WI38 (cell line): ENCODE results near the gene MTIF3.

Source experiments
- H3K4me3 ChIP-seq: 2 replicates; pipeline ENCODE4 v1.5.1; 2011; ENCODE audit warnings: low read depth, mild to moderate bottlenecking, control low read depth, low read length
- TF ChIP-seq, protein P1 (sequence below): IDR thresholded peaks from 2 replicates; pipeline ENCODE4 v1.5.1; 2012; ENCODE audit warnings: low read depth, mild to moderate bottlenecking, control low read depth, low read length

Gene MTIF3

DNA sequence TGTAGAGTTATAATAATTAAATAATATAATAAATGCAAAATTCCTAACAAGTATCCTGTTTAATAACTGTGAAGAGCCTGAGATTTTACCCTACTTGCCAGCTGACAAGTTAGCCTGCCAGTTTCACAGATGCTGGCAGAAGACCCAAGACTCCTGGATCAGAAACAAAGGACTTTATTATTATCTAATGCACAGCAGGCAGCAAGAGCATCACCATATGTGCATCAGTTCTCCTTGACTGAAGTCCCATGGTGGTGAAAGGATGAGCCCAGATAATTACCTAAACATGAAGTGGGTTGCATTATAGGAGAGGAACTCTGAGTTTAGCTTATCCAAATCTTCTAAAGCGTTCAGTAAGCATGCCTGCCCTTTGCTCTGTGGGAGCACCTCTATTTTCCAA is 39.1 kb upstream of the MTIF3 start:
- H3K4me3 ChIP-seq: no peak overlapping the region
- TF ChIP-seq, protein P1, sequence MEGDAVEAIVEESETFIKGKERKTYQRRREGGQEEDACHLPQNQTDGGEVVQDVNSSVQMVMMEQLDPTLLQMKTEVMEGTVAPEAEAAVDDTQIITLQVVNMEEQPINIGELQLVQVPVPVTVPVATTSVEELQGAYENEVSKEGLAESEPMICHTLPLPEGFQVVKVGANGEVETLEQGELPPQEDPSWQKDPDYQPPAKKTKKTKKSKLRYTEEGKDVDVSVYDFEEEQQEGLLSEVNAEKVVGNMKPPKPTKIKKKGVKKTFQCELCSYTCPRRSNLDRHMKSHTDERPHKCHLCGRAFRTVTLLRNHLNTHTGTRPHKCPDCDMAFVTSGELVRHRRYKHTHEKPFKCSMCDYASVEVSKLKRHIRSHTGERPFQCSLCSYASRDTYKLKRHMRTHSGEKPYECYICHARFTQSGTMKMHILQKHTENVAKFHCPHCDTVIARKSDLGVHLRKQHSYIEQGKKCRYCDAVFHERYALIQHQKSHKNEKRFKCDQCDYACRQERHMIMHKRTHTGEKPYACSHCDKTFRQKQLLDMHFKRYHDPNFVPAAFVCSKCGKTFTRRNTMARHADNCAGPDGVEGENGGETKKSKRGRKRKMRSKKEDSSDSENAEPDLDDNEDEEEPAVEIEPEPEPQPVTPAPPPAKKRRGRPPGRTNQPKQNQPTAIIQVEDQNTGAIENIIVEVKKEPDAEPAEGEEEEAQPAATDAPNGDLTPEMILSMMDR: no peak

DNA sequence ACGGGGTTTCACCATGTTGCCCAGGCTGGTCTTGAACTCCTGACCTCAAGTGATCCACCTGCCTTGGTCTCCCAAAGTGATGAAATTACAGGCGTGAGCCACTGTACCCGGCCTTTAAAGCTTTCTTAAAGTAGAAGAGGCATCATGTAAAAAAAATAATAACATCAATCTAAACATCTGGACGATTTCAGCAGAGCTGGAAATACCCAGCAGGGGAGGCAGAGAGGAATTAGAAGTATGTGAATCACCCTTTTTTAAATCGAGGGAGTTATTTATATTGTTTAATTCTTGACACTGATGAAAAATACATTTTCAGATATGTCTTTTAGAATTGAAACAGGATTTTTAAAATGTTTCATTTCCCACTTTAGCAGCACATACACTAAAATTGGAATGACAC is 37.4 kb upstream of the MTIF3 start:
- TF ChIP-seq, protein P1: no peak
- H3K4me3 ChIP-seq: no peak overlapping the region

DNA sequence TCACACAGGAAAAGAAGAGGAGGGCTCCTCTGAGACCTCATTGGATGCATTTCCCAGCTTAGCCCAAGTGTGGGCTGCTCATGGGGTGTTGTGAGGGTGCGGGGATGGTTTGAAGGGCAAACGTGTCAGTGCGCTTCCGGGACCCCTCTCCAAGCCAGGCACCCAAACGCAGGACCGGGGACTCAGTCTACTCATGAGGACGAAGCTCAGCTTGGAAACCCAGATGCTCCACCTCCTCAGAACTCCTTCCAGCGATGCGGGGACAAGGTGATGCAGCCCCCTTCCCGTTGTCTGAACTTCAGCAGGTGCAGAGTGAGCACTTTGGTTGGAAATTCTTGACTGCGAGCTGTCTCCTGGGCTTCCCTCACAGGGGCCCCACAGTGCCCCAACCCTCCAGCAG is 33.1 kb upstream of the MTIF3 start:
- H3K4me3 ChIP-seq: no peak overlapping the region

DNA sequence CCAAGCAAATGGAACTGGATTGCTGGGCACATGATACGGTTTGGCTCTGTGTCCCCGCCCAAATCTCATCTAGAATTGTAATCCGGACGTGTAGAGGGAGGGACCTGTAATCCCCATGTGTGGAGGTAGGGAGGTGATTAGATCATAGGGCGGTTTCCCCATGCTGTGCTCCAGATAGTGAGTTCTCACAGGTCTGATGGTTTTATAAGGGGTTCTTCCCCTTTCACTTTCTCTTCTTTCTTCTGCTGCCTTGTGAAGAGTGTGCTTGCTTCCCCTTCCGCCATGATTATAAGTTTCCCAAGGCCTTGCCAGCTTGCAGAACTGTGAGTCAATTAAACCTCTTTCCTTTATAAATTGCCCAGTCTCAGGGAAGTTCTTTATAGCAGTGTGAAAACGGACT is 32.6 kb upstream of the MTIF3 start:
- H3K4me3 ChIP-seq: no peak overlapping the region
- TF ChIP-seq, protein P1: no peak

More for the DNA sequence above, 33.1 kb upstream of the MTIF3 start:
- TF ChIP-seq, protein P1: no peak

DNA sequence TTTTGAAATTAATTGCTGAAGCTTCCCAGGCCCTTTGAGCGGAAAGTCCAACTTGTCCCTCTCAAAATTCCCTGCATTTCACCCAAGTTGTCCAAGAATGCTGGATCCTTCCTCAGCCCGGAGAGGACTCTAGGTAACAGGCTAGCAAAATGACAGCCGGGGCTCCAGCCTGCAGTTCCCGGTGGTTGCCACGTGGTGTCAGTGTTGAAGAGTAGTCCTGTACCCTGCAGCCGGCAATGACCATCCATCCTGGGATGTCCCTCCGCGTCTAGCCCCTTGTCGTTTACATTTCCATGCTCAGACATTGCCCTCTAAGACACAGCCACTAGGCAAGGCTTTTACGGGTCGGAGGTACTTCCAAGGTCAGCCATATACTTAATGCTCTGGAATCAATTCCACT is 31.4 kb upstream of the MTIF3 start:
- H3K4me3 ChIP-seq: no peak overlapping the region
- TF ChIP-seq, protein P1: peak; percentile 70

- TF ChIP-seq, protein P1: no peak
- H3K4me3 ChIP-seq: no peak overlapping the region
Observed at GRCh38 chr13:27476943-27477703, 26.8 kb upstream of the MTIF3 start.

DNA sequence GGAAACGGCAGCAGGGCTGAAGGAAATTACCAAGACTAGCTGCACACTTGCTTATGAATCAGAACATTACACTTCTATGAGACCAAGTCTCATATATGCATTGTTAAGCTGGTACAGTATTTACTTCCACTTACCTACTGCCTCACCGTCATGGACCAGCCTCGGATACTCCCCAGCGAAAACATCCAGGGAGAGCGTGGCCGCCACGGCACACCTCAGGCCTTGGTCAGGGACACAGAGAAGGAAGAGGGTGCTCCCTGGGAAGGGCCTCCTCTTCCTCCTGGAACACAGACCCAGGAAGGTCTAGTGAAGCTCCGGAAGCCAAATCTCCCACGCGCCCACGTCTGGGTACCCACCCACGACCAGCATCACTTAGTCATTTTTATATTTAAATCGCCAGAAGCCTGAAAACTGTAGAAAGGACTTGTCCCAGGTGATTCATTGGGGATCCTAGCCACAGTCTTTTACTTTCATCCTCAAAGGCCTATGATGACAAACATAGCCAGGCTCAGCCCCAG is 24.4 kb upstream of the MTIF3 start:
- TF ChIP-seq, protein P1: no peak
- H3K4me3 ChIP-seq: no peak overlapping the region
